GM23338 (cell line): ENCODE measurements around the gene BID. TPM values are rescaled to one million over a fixed set of nuclear protein-coding genes. Genes with fewer than 3 reads are reported as not detected.

Experiments used
- ATAC-seq: fragments of 200-7000 bp; cut with Tn5 transposase; 3 replicates; pipeline ENCODE4 v1.9.1; 2020
- DNase-seq: peaks from one replicate; pipeline ENCODE4 v3.0.0-alpha.2; 2015; ENCODE audit warnings: low spot score
- H2AFZ ChIP-seq: fragments of 200-600 bp; sonication (generic); 2 replicates; pipeline ENCODE4 v1.8.0; 2016; ENCODE audit warnings: antibody characterized with exemption, mild to moderate bottlenecking, moderate library complexity
- H3F3A ChIP-seq: fragments of 200-600 bp; sonication (generic); replicated peaks from 2 replicates; pipeline ENCODE4 v1.8.0; 2017; ENCODE audit warnings: antibody characterized with exemption, mixed run types, low read depth
- H3K27ac ChIP-seq: fragments of 200-600 bp; sonication (generic); 2 replicates; pipeline ENCODE4 v1.6.1; 2016; ENCODE audit warnings: low read depth
- H3K27me3 ChIP-seq: fragments of 200-600 bp; sonication (generic); 2 replicates; pipeline ENCODE4 v1.8.0; 2016; ENCODE audit warnings: mild to moderate bottlenecking, mixed run types, moderate library complexity; ENCODE audit not compliant: insufficient read depth
- H3K36me3 ChIP-seq: fragments of 200-600 bp; sonication (generic); 2 replicates; pipeline ENCODE4 v1.8.0; 2016; ENCODE audit warnings: mild to moderate bottlenecking; ENCODE audit not compliant: insufficient read depth
- H3K4me1 ChIP-seq: fragments of 200-600 bp; sonication (generic); 2 replicates; pipeline ENCODE4 v1.8.0; 2016; ENCODE audit warnings: mild to moderate bottlenecking, moderate library complexity; ENCODE audit not compliant: insufficient read depth
- H3K4me2 ChIP-seq: fragments of 200-600 bp; sonication (generic); 2 replicates; pipeline ENCODE4 v1.7.1; 2017; ENCODE audit warnings: mixed run types
- H3K4me3 ChIP-seq: fragments of 200-600 bp; sonication (generic); 2 replicates; pipeline ENCODE4 v1.6.1; 2016; ENCODE audit warnings: mixed run types
- H3K79me2 ChIP-seq: fragments of 200-600 bp; sonication (generic); replicated peaks from 2 replicates; pipeline ENCODE4 v1.8.0; 2017; ENCODE audit warnings: mild to moderate bottlenecking; ENCODE audit not compliant: insufficient read depth
- H3K9me2 ChIP-seq: fragments of 200-600 bp; sonication (generic); 2 replicates; pipeline ENCODE4 v1.8.0; 2017; ENCODE audit not compliant: insufficient read depth
- H4K20me1 ChIP-seq: fragments of 200-600 bp; sonication (generic); replicated peaks from 2 replicates; pipeline ENCODE4 v1.8.0; 2017; ENCODE audit warnings: mild to moderate bottlenecking; ENCODE audit not compliant: insufficient read depth
- H3K27ac Mint-ChIP-seq: 2 replicates; pipeline ENCODE4 v1.8.0; 2020; ENCODE audit warnings: inconsistent platforms, mild to moderate bottlenecking, moderate library complexity, mixed read lengths
- H3K27me3 Mint-ChIP-seq: 3 replicates; pipeline ENCODE4 v1.8.0; 2022; ENCODE audit warnings: low read depth, mild to moderate bottlenecking, moderate library complexity, mixed read lengths, inconsistent platforms; ENCODE audit not compliant: insufficient read depth, poor library complexity
- H3K36me3 Mint-ChIP-seq: 3 replicates; pipeline ENCODE4 v1.8.0; 2021; ENCODE audit warnings: low read depth, mild to moderate bottlenecking, inconsistent platforms, moderate library complexity, mixed read lengths
- H3K4me1 Mint-ChIP-seq: 3 replicates; pipeline ENCODE4 v1.8.0; 2020; ENCODE audit warnings: mild to moderate bottlenecking, inconsistent platforms, mixed read lengths
- H3K4me3 Mint-ChIP-seq: 3 replicates; pipeline ENCODE4 v1.8.0; 2021; ENCODE audit warnings: moderate library complexity, mild to moderate bottlenecking, inconsistent platforms, mixed read lengths
- H3K9me3 Mint-ChIP-seq: 3 replicates; pipeline ENCODE4 v1.8.0; 2020; ENCODE audit warnings: moderate library complexity, mild to moderate bottlenecking, inconsistent platforms, mixed read lengths
- CREB1 ChIP-seq: fragments of 250-450 bp; sonication (Bioruptor Pico); IDR thresholded peaks from 2 replicates; pipeline ENCODE4 v1.5.0; 2020; ENCODE audit warnings: low read depth, mild to moderate bottlenecking, moderate library complexity
- CTCF ChIP-seq, 2 experiments: fragments of 200-600 bp in 1 of 2; sonication (generic) in 1 of 2; conservative IDR thresholded peaks; 2 replicates each; pipeline versions ENCODE4 v1.5.1 to v1.6.1; 2016 to 2017; ENCODE audit warnings: antibody characterized with exemption in 2 of 2, low read depth in 2 of 2, mild to moderate bottlenecking in 2 of 2, moderate library complexity in 1 of 2
- ETS1 ChIP-seq: IDR thresholded peaks from 2 replicates; pipeline ENCODE4 v1.6.1; 2016; ENCODE audit warnings: antibody characterized with exemption
- EZH2 ChIP-seq: fragments of 200-600 bp; sonication (generic); IDR thresholded peaks from one replicate; pipeline ENCODE4 v1.8.0; 2017; ENCODE audit warnings: antibody characterized with exemption, mild to moderate bottlenecking, low read depth; ENCODE audit not compliant: unreplicated experiment
- EZH2phosphoT487 ChIP-seq: fragments of 200-600 bp; sonication (generic); IDR thresholded peaks from one replicate; pipeline ENCODE4 v1.8.1; 2018; ENCODE audit warnings: antibody characterized with exemption; ENCODE audit not compliant: unreplicated experiment
- JUNB ChIP-seq: IDR thresholded peaks from one replicate; pipeline ENCODE4 v1.6.1; 2016; ENCODE audit warnings: antibody characterized with exemption; ENCODE audit not compliant: unreplicated experiment
- NANOG ChIP-seq: IDR thresholded peaks from 2 replicates; pipeline ENCODE4 v1.6.1; 2016; ENCODE audit warnings: antibody characterized with exemption, borderline replicate concordance
- POLR2AphosphoS5 ChIP-seq: IDR thresholded peaks from 2 replicates; pipeline ENCODE4 v1.6.1; 2016; ENCODE audit warnings: antibody characterized with exemption, low read depth
- REST ChIP-seq: IDR thresholded peaks from one replicate; pipeline ENCODE4 v1.6.1; 2018; ENCODE audit warnings: antibody characterized with exemption; ENCODE audit not compliant: unreplicated experiment
- STAT1 ChIP-seq: IDR thresholded peaks from one replicate; pipeline ENCODE4 v1.6.1; 2016; ENCODE audit warnings: antibody characterized with exemption; ENCODE audit not compliant: unreplicated experiment
- ZNF114 ChIP-seq: fragments of 250-450 bp; sonication (Bioruptor Pico); IDR thresholded peaks from 2 replicates; pipeline ENCODE4 v1.5.0; 2020; ENCODE audit warnings: mild to moderate bottlenecking, moderate library complexity
- ZNF331 ChIP-seq: fragments of 250-450 bp; sonication (Bioruptor Pico); IDR thresholded peaks from 2 replicates; pipeline ENCODE4 v1.5.0; 2020; ENCODE audit warnings: low read depth, mild to moderate bottlenecking, moderate library complexity
- polyA plus RNA-seq: library from polyadenylated mRNA; unstranded; fragments of >200 nt; fragmentation: Nextera tagmentation; extraction: Ambion mirVana; gene quantifications from 2 replicates; pipeline ENCODE4 v1.2.1, GENCODE V29; 2016
- total RNA-seq: library from RNA; depleted of rRNA; stranded (reverse); fragments of >200 nt; shearing (Covaris generic); gene quantifications from 2 replicates; pipeline ENCODE4 v1.2.3, GENCODE V29; 2014

The BID gene
- total and polyA plus RNA-seq, 2 experiments from 2014 or later = 65.1 to 125 TPM

- no peaks in the 10 kb centered on the region for H3K27me3 ChIP-seq
- Mint-ChIP-seq H3K27ac (no peak overlapping the region), H3K9me3 (no peaks in the 10 kb centered on the region), H3K27me3 (peaks cover 10% of the 10 kb centered on the region), H3K4me3 (no peak overlapping the region), H3K4me1 (peaks cover 7% of the 10 kb centered on the region), H3K36me3 (no peaks in the 10 kb centered on the region)
- H4K20me1 ChIP-seq = no peaks in the 10 kb centered on the region
- no peaks in the 10 kb centered on the region for H3K36me3 ChIP-seq
- peak overlapping the region; percentile 80; the same call in 1 of the 2 replicates for H2AFZ ChIP-seq
- TF ChIP-seq STAT1 = no peak
- TF ChIP-seq CREB1 (CRISPR knock-in tag) = peak; percentile 63
- TF ChIP-seq POLR2AphosphoS5 = peak; percentile 28; the same call in 1 of the 2 replicates
- TF ChIP-seq ZNF114 (CRISPR knock-in tag) = no peak
- TF ChIP-seq CTCF (conservative IDR thresholded peaks at IDR 0.05; ENCODE audit: low read depth in 2 of 2) = peak; percentile 65 to 87
- TF ChIP-seq REST = no peak
- TF ChIP-seq EZH2phosphoT487 = no peak
- no peak for TF ChIP-seq JUNB
- peak; percentile 81 for ATAC-seq
- H3F3A ChIP-seq = 0 out of 2 replicates have a peak, but pooled peaks cover 5% of the 10 kb centered on the region
- H3K27ac ChIP-seq = no peak overlapping the region
- peak; percentile 95 for DNase-seq
- no peak overlapping the region for H3K4me3 ChIP-seq
- no peak overlapping the region for H3K4me2 ChIP-seq
- H3K79me2 ChIP-seq = no peaks in the 10 kb centered on the region
- no peaks in the 10 kb centered on the region; the same call in 1 of the 2 replicates for H3K4me1 ChIP-seq
- no peaks in the 10 kb centered on the region for H3K9me2 ChIP-seq
Measured at GRCh38 chr22:17785185-17786184, 11.2 kb upstream of the BID start.

GRCh38 chr22:17784776-17785175 is 10.5 kb upstream of the BID start:
- Histone ChIP-seq H2AFZ (peak overlapping the region; percentile 80; the same call in 1 of the 2 replicates), H3K27ac (no peak overlapping the region), H3K36me3 (no peaks in the 10 kb centered on the region), H3K4me2 (no peak overlapping the region), H3K79me2 (no peaks in the 10 kb centered on the region), H3K4me1 (no peaks in the 10 kb centered on the region; the same call in 1 of the 2 replicates), H3K9me2 (no peaks in the 10 kb centered on the region), H3F3A (0 out of 2 replicates have a peak, but pooled peaks cover 5% of the 10 kb centered on the region), H4K20me1 (no peaks in the 10 kb centered on the region), H3K4me3 (no peak overlapping the region), H3K27me3 (no peaks in the 10 kb centered on the region)
- ATAC-seq (no peak), DNase-seq (no peak)
- Mint-ChIP-seq H3K36me3 (no peaks in the 10 kb centered on the region), H3K4me1 (peaks cover 14% of the 10 kb centered on the region), H3K4me3 (no peak overlapping the region), H3K27ac (no peak overlapping the region), H3K9me3 (no peaks in the 10 kb centered on the region), H3K27me3 (peaks cover 10% of the 10 kb centered on the region)
- TF ChIP-seq REST (no peak), ZNF331 (CRISPR knock-in tag) (no peak), JUNB (no peak), EZH2 (no peak), POLR2AphosphoS5 (no peak), ZNF114 (CRISPR knock-in tag) (no peak), NANOG (no peak), ETS1 (no peak)
